NCI-H146 treated with DMSO at 0.1 percent for 48 hours (cell line): ENCODE results near the gene BNIP2.
"Not testable (repeated sequence)": the region's sequence is repeated elsewhere in the genome, so short reads cannot be mapped to it uniquely, and the experiment has no call there.

Experiments used
- DNase-seq: peaks from one replicate; lab custom pipeline; 2025; ENCODE audit not compliant: unreplicated experiment; lab: John Stamatoyannopoulos, UW

BNIP2 gene

DNA sequence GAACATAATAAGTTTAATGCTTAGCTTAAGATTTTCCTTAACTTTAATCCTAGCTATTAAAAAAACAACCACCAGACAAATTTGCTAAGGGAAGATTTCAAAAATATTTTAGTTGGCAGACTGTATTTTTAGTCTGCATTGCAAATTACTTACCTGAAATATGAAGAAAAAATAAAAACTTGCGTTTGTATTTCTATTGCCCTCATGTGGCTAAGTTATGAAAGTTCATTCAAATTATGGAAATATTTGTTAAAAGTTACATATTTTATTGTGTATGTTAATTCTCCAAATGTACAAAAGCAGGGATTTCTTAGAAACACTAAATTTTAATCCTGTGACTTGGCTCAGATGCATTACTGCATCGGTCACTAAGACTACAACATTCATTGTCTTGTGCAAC, 46.8 kb downstream of the BNIP2 start:
- DNase-seq, result no peak

DNA sequence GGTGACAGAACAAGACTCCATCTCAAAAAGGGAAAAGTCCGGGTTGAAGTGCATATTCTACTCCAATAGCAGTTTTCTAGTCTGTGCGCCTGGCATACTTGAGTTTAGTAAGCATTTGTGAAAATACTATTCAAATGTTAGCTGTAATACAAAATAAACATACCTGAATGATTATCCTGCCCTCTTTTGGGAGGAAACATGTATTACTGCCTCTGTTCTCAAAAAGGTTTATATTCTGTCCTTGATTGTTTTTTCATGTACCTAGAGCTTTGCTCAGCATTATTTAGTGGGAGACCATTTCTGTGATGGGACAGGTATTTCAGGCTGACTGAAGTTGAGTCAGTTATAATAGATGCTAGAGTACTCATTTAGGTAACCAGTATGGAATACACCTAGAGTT, 51.6 kb downstream of the BNIP2 start:
- DNase-seq, result not testable (repeated sequence)

DNA sequence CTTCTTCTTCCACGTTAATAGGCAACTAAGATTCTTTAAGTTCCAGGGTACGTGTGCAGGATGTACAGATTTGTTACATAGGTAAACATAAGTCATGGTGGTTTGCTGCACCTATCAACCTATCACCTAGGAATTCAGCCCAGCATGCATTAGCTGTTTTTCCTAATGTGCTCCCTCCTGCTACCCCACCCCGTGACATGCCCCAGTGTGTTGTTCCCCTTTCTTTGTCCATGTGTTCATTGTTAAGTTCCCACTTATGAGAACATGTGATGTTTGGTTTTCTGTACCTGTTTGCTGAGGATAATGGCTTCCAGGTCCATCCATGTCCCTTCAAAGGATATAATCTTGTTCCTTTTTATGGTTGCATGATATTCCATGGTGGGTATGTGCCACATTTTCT, 52.9 kb downstream of the BNIP2 start:
- no peak for DNase-seq

DNA sequence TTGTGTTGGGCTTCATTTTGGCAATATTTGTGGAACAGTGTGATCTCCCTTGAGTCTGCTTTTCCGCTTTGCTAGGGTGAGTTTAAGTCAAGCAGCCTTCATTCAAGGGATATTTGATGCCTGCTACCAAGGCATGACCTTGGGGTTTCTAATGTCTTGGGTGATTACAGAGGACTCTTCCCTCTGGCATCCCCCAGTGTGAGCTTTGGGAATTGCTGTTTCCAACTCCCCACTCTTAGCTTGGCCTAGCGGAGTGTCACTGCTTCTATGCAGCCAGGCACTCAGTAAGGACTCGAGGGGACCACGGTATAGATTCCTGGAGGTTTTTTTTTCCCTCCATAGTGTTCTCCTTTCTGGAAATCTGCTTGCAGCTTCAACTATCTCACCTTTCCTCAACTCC, 56.4 kb downstream of the BNIP2 start:
- DNase-seq, result no peak

GRCh38 chr15:59622289-59622688, 66.8 kb downstream of the BNIP2 start:
- DNase-seq, result peak; percentile 44

- no peak for DNase-seq
Observed at GRCh38 chr15:59618406-59618805, 70.7 kb downstream of the BNIP2 start.

DNA sequence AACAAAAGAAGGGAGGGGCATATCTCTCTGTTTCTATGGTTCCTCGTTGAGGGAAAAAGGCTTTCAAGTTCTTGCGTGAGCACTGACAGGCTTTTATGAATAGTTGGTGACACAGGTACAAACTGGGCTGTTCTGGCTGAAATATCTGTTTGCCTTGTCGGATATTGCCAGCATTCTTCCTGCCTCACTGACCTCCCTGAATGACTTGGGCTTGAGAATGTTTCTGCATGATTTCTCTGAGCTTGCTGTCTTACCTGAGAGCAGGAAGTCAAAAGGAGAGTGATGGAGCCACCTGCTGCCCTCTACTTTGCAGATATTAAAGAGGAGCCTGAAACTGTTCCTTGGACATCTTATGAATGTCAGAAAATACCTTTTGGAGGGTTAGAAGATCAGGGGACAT, 72.7 kb downstream of the BNIP2 start:
- peak; percentile 28 for DNase-seq

- no peak for DNase-seq
Observed at GRCh38 chr15:59615661-59616060, 73.5 kb downstream of the BNIP2 start.

GRCh38 chr15:59614153-59614552, 75.0 kb downstream of the BNIP2 start:
- no peak for DNase-seq

GRCh38 chr15:59611276-59612260, 77.6 kb downstream of the BNIP2 start, which contains the start of gene GCNT3:
Gene GCNT3 (plus strand): TSS chr15:59611783. CDS start chr15:59618239, 6,456 bp downstream.
- no peak for DNase-seq

DNA sequence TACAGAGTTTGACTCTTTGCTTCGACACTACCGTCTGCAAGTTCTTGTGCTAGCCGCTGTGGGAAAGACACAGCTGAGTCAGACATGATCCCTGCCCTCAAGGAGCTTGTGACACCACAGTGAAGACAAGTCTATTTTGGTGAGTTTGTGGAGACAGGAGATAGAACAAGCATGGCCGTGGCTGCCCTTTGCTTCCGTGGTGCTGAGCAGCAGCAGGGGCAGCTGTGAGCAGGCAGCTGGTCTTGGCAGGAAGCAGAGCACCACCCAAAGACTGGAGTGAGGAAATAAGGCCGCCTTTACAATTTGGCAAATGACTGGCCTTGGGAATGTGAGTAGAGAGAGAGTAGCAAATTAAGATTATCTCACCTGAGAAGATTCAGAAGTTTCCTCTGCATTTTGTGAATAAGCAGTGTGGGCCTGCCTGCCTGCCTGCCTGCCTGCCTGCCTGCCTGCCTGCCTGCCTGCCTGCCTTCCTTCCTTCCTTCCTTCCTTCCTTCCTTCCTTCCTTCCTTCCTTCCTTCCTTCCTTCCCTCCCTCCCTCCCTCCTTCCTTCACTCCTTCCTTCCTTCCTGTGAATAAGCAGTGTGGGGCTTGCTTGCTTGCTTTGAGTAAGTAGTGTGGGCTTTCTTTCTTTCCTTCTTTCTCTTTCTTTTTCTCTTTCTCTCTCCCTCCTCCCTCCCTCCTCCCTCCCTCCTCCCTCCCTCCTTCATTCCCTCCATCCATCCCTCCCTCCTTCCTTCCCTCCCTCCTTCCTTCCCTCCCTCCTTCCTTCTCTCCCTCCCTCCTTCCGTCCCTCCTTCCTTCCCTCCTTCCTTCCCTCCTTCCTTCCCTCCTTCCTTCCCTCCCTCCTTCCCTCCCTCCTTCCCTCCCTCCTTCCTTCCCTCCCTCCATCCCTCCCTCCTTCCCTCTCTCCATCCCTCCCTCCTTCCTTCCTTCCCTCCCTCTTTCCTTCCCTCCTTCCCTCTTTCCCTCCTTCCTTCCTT, 79.1 kb downstream of the BNIP2 start:
- DNase-seq, result no peak
